HFF-Myc (cell line): ENCODE data around the gene RPUSD1.

Experiments used
- DNase-seq: peaks from one replicate; pipeline ENCODE4 v3.0.0-alpha.2; 2011; ENCODE audit warnings: low read depth; ENCODE audit errors: extremely low read depth
- H3K4me3 ChIP-seq: replicated peaks from 2 replicates; pipeline ENCODE4 v1.5.1; 2011; ENCODE audit warnings: low read depth, mild to moderate bottlenecking, control low read depth, low read length
- CTCF ChIP-seq: IDR thresholded peaks from 2 replicates; pipeline ENCODE4 v1.5.1; 2012; ENCODE audit warnings: mild to moderate bottlenecking, low read depth, low read length, control low read depth; ENCODE audit errors: missing control alignments

Gene RPUSD1

DNA sequence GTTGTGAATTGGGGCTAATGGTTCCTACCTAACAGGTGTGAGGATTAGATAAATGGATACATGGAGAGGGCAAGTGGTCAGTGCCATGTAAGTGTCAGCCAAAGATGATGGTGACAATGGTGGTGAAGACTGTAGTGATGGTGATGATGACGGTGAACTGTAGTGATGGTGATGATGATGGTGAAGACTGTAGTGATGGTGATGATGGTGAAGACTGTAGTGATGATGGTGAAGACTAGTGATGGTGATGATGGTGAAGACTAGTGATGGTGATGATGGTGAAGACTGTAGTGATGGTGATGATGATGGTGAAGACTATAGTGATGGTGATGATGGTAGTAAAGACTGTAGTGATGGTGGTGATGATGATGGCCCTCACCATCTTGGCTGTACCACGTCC lies 30.4 kb upstream of the RPUSD1 start:
- no peak for DNase-seq
- TF ChIP-seq CTCF, result no peak
- no peak overlapping the region for H3K4me3 ChIP-seq

- TF ChIP-seq CTCF, result no peak
- H3K4me3 ChIP-seq, result no peak overlapping the region
- no peak for DNase-seq
Observed at GRCh38 chr16:818132-818531, 30.0 kb upstream of the RPUSD1 start.

- TF ChIP-seq CTCF, result no peak
- no peak overlapping the region for H3K4me3 ChIP-seq
- no peak for DNase-seq
Observed at GRCh38 chr16:817001-817906, 29.1 kb upstream of the RPUSD1 start.

GRCh38 chr16:815861-816260 lies 27.7 kb upstream of the RPUSD1 start:
- H3K4me3 ChIP-seq, result no peak overlapping the region
- no peak for DNase-seq
- no peak for TF ChIP-seq CTCF

DNA sequence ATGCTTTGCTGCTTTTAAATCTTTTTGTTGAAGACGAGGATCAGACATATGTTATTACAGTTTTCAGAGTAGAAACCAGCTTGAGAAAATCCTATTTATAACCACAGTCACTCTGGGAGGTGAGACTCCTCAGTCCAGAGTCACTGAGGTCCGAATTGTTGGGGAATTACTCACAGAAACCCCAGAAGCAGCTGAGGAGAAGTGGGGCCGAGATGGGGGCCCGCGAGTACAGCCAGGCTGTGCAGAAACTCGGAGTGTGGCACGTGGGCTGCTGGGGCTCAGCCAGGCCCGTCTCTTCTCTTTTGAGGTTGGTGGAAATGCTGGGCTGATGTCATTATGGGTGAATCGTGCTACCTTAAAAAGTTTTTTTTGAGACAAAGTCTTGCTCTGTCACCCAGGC lies 26.8 kb upstream of the RPUSD1 start:
- TF ChIP-seq CTCF, result no peak
- DNase-seq, result no peak
- no peak overlapping the region for H3K4me3 ChIP-seq

- no peak for TF ChIP-seq CTCF
- DNase-seq, result no peak
- no peak overlapping the region for H3K4me3 ChIP-seq
Observed at GRCh38 chr16:813916-814412, 25.8 kb upstream of the RPUSD1 start.
